Measurements from ENCODE around the gene TAS2R30.
"Not testable (repeated sequence)": the region's sequence is repeated elsewhere in the genome, so short reads cannot be mapped to it uniquely, and the experiment has no call there.

- TF ChIP-seq POLR2A, CTCF (IDR thresholded peaks at IDR 0.05): not testable (repeated sequence)
Observed at GRCh38 chr12:11111213-11111612, 23.2 kb downstream of the TAS2R30 start.
